Measurements from ENCODE around the gene LAMA3.

The LAMA3 gene

DNA sequence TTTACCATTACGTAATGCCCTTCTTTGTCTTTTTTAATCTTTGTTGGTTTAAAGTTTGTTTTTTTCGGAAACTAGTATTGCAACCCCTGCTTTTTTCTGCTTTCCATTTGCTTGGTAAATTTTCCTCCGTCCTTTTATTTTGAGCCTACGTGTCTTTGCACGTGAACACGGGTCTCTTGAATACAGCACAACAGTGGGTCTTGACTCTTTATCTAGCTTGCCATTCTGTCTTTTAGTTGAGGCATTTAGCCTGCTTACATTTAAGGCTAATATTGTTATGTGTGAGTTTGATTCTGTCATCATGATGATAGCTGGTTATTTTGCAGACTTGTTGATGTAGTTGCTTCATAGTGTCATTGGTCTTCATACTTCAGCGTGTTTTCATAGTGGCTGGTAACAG is 287.9 kb downstream of the LAMA3 start:
- no peak for DNase-seq (ENCODE audit: insufficient read length, low spot score)
- FAIRE-seq, result no peak
- TF ChIP-seq POLR2A (IDR thresholded peaks at IDR 0.05; ENCODE audit: low read depth, low read length) (no peak), SPI1 (IDR thresholded peaks at IDR 0.05; ENCODE audit: low read depth, low read length) (no peak), POU2F2 (IDR thresholded peaks at IDR 0.05; ENCODE audit: low read depth, low read length) (no peak), TAF1 (IDR thresholded peaks at IDR 0.05; ENCODE audit: low read depth, low read length) (no peak), POLR2AphosphoS5 (IDR thresholded peaks at IDR 0.05; ENCODE audit: low read depth, low read length) (no peak), PAX5 (IDR thresholded peaks at IDR 0.05; ENCODE audit: insufficient read depth, low read length, severe bottlenecking) (no peak)

GRCh38 chr18:23977719-23978483 is 288.6 kb downstream of the LAMA3 start:
- DNase-seq (ENCODE audit: insufficient read length, low spot score), result no peak
- no peak for TF ChIP-seq POLR2AphosphoS5 (IDR thresholded peaks at IDR 0.05; ENCODE audit: low read depth, low read length)
- no peak for FAIRE-seq

GRCh38 chr18:23981369-23981980 is 292.2 kb downstream of the LAMA3 start:
- FAIRE-seq (peak; percentile 95), DNase-seq (ENCODE audit: insufficient read length, low spot score) (no peak)
- TF ChIP-seq TAF1 (IDR thresholded peaks at IDR 0.05; ENCODE audit: low read depth, low read length) (no peak), POLR2AphosphoS5 (IDR thresholded peaks at IDR 0.05; ENCODE audit: low read depth, low read length) (no peak), PAX5 (IDR thresholded peaks at IDR 0.05; ENCODE audit: insufficient read depth, low read length, severe bottlenecking) (peak; percentile 59), POLR2A (IDR thresholded peaks at IDR 0.05; ENCODE audit: low read depth, low read length) (no peak)

DNA sequence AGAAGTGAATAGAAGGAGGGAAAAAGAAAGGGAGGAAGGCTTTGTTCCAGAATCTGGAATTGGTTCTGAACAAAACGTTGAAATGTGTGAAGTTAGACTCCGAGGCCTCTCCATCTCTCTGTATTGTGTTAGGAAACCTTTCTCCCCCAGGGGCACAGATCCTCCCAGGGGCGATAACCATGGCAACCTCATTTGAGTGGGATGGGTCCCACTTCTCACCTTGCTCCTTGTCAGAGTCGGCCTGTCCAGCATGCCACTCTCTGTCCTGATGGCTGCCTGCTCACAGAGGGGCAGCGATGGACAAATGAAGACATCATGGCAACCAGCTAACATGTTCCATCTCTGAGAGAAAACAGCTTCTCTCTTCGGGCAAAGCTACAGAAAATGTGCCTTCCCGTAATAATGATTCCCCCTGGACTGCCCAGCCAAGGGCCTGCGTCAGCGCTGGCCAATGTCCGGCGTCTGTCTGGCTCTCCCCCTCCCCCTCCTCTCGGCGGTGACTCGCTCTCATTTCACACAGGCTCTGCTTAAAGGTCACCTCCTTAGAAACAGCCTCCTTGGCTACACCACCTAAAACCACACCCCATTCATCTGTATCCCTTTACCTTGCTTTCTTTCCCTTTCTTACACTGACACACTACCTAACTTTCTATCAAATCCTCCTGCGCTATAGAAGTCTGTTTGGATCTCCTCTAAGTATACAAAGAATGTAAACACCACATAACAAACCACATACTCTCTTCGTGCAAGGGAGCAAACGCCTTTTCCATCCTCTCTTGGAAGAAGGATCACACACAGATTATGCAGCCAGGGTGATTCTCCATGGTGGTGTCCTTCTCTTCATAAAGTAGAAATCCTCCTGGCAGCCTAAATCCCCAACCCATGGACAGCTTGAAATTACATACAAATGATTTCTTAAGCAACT is 293.2 kb downstream of the LAMA3 start:
- no peak for TF ChIP-seq POLR2AphosphoS5 (IDR thresholded peaks at IDR 0.05; ENCODE audit: low read depth, low read length)
- no peak for TF ChIP-seq TAF1 (IDR thresholded peaks at IDR 0.05; ENCODE audit: low read depth, low read length)
- no peak for TF ChIP-seq POLR2A (IDR thresholded peaks at IDR 0.05; ENCODE audit: low read depth, low read length)
- no peak for TF ChIP-seq POU2F2 (IDR thresholded peaks at IDR 0.05; ENCODE audit: low read depth, low read length)
- no peak for TF ChIP-seq SPI1 (IDR thresholded peaks at IDR 0.05; ENCODE audit: low read depth, low read length)
- no peak for TF ChIP-seq PAX5 (IDR thresholded peaks at IDR 0.05; ENCODE audit: insufficient read depth, low read length, severe bottlenecking)
- FAIRE-seq (peak; percentile 82), DNase-seq (ENCODE audit: insufficient read length, low spot score) (no peak)

GRCh38 chr18:23983112-23983511 is 293.9 kb downstream of the LAMA3 start:
- DNase-seq (ENCODE audit: insufficient read length, low spot score) (no peak), FAIRE-seq (no peak)
- TF ChIP-seq PAX5 (IDR thresholded peaks at IDR 0.05; ENCODE audit: insufficient read depth, low read length, severe bottlenecking) (no peak), POLR2AphosphoS5 (IDR thresholded peaks at IDR 0.05; ENCODE audit: low read depth, low read length) (no peak), SPI1 (IDR thresholded peaks at IDR 0.05; ENCODE audit: low read depth, low read length) (no peak), TAF1 (IDR thresholded peaks at IDR 0.05; ENCODE audit: low read depth, low read length) (no peak), POU2F2 (IDR thresholded peaks at IDR 0.05; ENCODE audit: low read depth, low read length) (no peak), POLR2A (IDR thresholded peaks at IDR 0.05; ENCODE audit: low read depth, low read length) (no peak)

- FAIRE-seq (peak; percentile 50), DNase-seq (ENCODE audit: insufficient read length, low spot score) (no peak)
- no peak for TF ChIP-seq SPI1 (IDR thresholded peaks at IDR 0.05; ENCODE audit: low read depth, low read length)
- 0 out of 2 replicates have a peak, but pooled peaks have one; percentile 30 for TF ChIP-seq POU2F2 (IDR thresholded peaks at IDR 0.05; ENCODE audit: low read depth, low read length)
These were observed 297.5 kb downstream of the LAMA3 start for GRCh38 chr18:23986600-23987359.

DNA sequence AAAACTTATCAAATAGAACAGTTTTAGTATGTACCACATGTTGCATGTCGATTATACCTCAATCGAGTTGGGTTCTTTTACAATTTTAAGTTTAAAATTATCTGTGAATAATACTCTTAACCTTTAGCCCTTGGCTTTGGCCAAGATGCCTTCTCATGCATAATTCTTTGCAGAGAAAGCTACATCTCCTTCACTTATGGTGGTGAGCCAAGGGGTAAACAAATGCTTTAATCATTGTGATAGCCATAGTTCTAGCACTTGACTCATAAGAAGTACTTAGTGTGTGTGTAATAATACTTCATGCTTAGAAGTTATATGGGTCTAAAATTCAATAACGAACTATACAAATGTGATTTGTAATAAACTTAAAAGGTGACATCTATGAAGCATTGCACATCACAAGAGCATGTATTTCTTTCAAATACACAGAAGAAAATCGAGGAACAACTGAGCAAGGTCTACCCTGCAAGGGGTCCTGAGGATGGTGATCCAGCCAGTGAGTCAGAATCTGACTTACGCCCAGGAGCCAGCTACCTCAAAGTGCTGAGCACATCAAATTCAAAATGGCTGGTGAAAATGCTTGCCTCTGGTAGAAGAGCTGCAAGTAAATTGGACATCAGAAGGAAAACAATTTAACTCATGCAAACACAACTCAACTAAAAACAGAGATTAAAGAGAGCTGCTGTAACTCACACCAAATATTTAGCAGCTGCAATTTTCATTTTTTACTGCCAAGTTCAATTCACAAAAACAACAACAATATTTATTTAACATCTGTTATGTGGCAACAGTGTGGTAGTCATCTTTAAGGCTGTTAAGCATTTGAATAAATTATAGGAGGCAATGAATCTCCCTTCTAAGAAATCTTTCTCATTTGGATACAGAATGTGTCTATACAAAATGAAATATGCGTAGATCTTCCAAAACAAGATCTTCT is 301.5 kb downstream of the LAMA3 start:
- DNase-seq (ENCODE audit: insufficient read length, low spot score), result no peak
- no peak for TF ChIP-seq POLR2AphosphoS5 (IDR thresholded peaks at IDR 0.05; ENCODE audit: low read depth, low read length)
- no peak for TF ChIP-seq PAX5 (IDR thresholded peaks at IDR 0.05; ENCODE audit: insufficient read depth, low read length, severe bottlenecking)
- TF ChIP-seq POU2F2 (IDR thresholded peaks at IDR 0.05; ENCODE audit: low read depth, low read length), result no peak
- no peak for TF ChIP-seq SPI1 (IDR thresholded peaks at IDR 0.05; ENCODE audit: low read depth, low read length)
- no peak for TF ChIP-seq TAF1 (IDR thresholded peaks at IDR 0.05; ENCODE audit: low read depth, low read length)
- TF ChIP-seq POLR2A (IDR thresholded peaks at IDR 0.05; ENCODE audit: low read depth, low read length), result no peak
- FAIRE-seq, result peak; percentile 41

GRCh38 chr18:23992089-23992940 is 303.1 kb downstream of the LAMA3 start:
- FAIRE-seq, result peak; percentile 87
- DNase-seq (ENCODE audit: insufficient read length, low spot score), result no peak
- TF ChIP-seq SPI1 (IDR thresholded peaks at IDR 0.05; ENCODE audit: low read depth, low read length) (no peak), POLR2A (IDR thresholded peaks at IDR 0.05; ENCODE audit: low read depth, low read length) (no peak), POU2F2 (IDR thresholded peaks at IDR 0.05; ENCODE audit: low read depth, low read length) (no peak), PAX5 (IDR thresholded peaks at IDR 0.05; ENCODE audit: insufficient read depth, low read length, severe bottlenecking) (no peak), POLR2AphosphoS5 (IDR thresholded peaks at IDR 0.05; ENCODE audit: low read depth, low read length) (peak; percentile 52; the same call in 1 of the 2 replicates), TAF1 (IDR thresholded peaks at IDR 0.05; ENCODE audit: low read depth, low read length) (peak; percentile 33; the same call in 1 of the 2 replicates)

Measured in GM12891 (cell line).